ENCODE measurements around the gene SPOCK1.

Gene SPOCK1

DNA sequence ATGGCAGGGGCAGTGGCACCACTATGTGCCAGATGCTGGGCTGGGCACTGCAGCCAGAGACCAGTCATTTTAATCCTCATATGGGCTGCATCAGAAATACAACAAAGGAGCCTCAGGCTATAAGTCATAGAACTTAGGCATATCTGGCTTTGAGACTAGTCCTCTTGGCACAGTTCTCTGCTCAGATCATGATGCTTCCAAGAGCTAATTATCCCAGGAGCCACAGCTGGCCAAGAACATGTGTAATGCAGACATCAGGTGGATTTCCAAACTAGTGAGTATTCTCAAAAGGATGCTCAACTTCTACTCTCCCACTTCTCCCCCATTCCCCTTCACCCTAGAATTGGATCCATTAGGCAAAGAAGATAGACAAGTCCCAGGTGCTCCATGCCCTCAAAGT is 571.6 kb downstream of the SPOCK1 start:
- DNase-seq (ENCODE audit: low read depth, low spot score), result no peak
- H3K9me3 ChIP-seq (ENCODE audit: low read depth, low read length), result no peaks in the 10 kb centered on the region

GRCh38 chr5:136926073-136926472 is 573.1 kb downstream of the SPOCK1 start:
- Histone ChIP-seq H3K36me3 (ENCODE audit: insufficient read depth, low read length) (no peaks in the 10 kb centered on the region), H3K27ac (no peak overlapping the region), H3K9me3 (ENCODE audit: low read depth, low read length) (no peaks in the 10 kb centered on the region), H3K4me3 (no peak overlapping the region), H3K9ac (ENCODE audit: insufficient read length) (no peak overlapping the region)
- DNase-seq (ENCODE audit: low read depth, low spot score), result no peak
- TF ChIP-seq POLR2AphosphoS5 (IDR thresholded peaks at IDR 0.05; ENCODE audit: borderline replicate concordance, low read depth, low read length) (no peak), EZH2 (IDR thresholded peaks at IDR 0.05) (no peak), FOXP2 (optimal IDR thresholded peaks at IDR 0.05; ENCODE audit: control extremely low read depth, extremely low read length, insufficient read depth) (no peak)

More for the DNA sequence above, 571.6 kb downstream of the SPOCK1 start:
- Histone ChIP-seq H3K4me3 (no peak overlapping the region), H3K27ac (no peak overlapping the region), H3K36me3 (ENCODE audit: insufficient read depth, low read length) (no peaks in the 10 kb centered on the region), H3K9ac (ENCODE audit: insufficient read length) (no peak overlapping the region)
- TF ChIP-seq EZH2 (IDR thresholded peaks at IDR 0.05) (no peak), FOXP2 (optimal IDR thresholded peaks at IDR 0.05; ENCODE audit: control extremely low read depth, extremely low read length, insufficient read depth) (no peak), POLR2AphosphoS5 (IDR thresholded peaks at IDR 0.05; ENCODE audit: borderline replicate concordance, low read depth, low read length) (no peak)

Measured in SK-N-MC (cell line).